Right lobe of liver (tissue), 6 donors: ENCODE measurements around the gene AP5Z1. TPM values are rescaled to one million over a fixed set of nuclear protein-coding genes. Genes with fewer than 3 reads are reported as not detected.
A peak's percentile ranks its signal among the peaks of the same experiment; 100 is the strongest.

Source experiments
- ATAC-seq, 4 donors: fragments of 200-7000 bp; cut with Tn5 transposase; one replicate each; pipeline ENCODE4 v1.9.1; 2020; ENCODE audit warnings: mild to moderate bottlenecking in 4 of 4, moderate library complexity in 4 of 4
- DNase-seq, 3 donors: peaks; one replicate each; pipeline ENCODE4 v3.0.0-alpha.2; 2020
- H3K27ac ChIP-seq, 3 donors: fragments of 200-600 bp; one replicate each; pipeline ENCODE4 v1.8.0; 2022
- H3K27me3 ChIP-seq, 2 donors: fragments of 200-600 bp; one replicate each; pipeline ENCODE4 v1.8.0; 2022
- H3K36me3 ChIP-seq, 4 donors: fragments of 200-600 bp; sonication (generic) in 1 of 4; one replicate each; pipeline versions ENCODE4 v1.5.1 to v1.8.0; 2017 to 2022; ENCODE audit warnings: control low read depth in 1 of 4
- H3K4me1 ChIP-seq, 4 donors: fragments of 200-600 bp; sonication (generic) in 1 of 4; one replicate each; pipeline versions ENCODE4 v1.5.1 to v1.8.0; 2017 to 2022; ENCODE audit warnings: control low read depth in 1 of 4
- H3K4me3 ChIP-seq, 3 donors: fragments of 200-600 bp; one replicate each; pipeline ENCODE4 v1.8.0; 2022
- H3K9me3 ChIP-seq, 4 donors: fragments of 200-600 bp; sonication (generic) in 1 of 4; one replicate each; pipeline versions ENCODE4 v1.5.1 to v1.8.0; 2017 to 2022; ENCODE audit warnings: control low read depth in 1 of 4
- CTCF ChIP-seq, 4 donors: fragments of 200-600 bp in 3 of 4; fragments of 450-650 bp in 1 of 4; IDR thresholded peaks; one replicate each; pipeline versions ENCODE4 v1.5.1 to v1.8.0; 2016 to 2022; ENCODE audit warnings: antibody characterized with exemption in 4 of 4, mild to moderate bottlenecking in 2 of 4
- POLR2A ChIP-seq: fragments of 450-650 bp; IDR thresholded peaks from one replicate; pipeline ENCODE4 v1.6.1; 2017; ENCODE audit warnings: antibody characterized with exemption, mild to moderate bottlenecking
- WGBS: methylation state at CpG from one replicate; pipeline ENCODE4 v1.1.6; 2018; ENCODE audit warnings: low coverage, low lambda C conversion rate; ENCODE audit not compliant: insufficient coverage; ENCODE audit errors: missing lambda C conversion rate; 5-methylcytosine and 5-hydroxymethylcytosine counted together
- intact Hi-C, 2 donors: fragments of 100-400 bp; cut with DNase I; formaldehyde crosslinking; loops; one replicate each; pipeline versions ENCODE4 v1.11.2 to v1.14.1; 2022
- total RNA-seq, 6 experiments: library from RNA; depleted of rRNA in 2 of 6; stranded (reverse); fragments of >200 nt in 2 of 6; fragmentation: NEBNext Ultra II Directional in 3 of 6; extraction: Animal tissue kit (Norgen Biotek cat#: 25700) in 3 of 6; gene quantifications; one replicate each; pipeline versions ENCODE4 v1.1.0 to v1.2.4, GENCODE V29; 2016 to 2023
- donor health status: DM: no; HTN: yes; CAD: no.
- donor health status: DM: no; HTN: no; CAD: no.
- donor health status: DM: no; HTN: no; CAD: no.
- donor health status: DM: no; HTN: yes; CAD: no.
- donor health status: DM: no; HTN: yes; CAD: no.

AP5Z1 gene
- total RNA-seq, 6 experiments from 2014 or later = 9.7 to 23.6 (median 14.2) TPM

DNA sequence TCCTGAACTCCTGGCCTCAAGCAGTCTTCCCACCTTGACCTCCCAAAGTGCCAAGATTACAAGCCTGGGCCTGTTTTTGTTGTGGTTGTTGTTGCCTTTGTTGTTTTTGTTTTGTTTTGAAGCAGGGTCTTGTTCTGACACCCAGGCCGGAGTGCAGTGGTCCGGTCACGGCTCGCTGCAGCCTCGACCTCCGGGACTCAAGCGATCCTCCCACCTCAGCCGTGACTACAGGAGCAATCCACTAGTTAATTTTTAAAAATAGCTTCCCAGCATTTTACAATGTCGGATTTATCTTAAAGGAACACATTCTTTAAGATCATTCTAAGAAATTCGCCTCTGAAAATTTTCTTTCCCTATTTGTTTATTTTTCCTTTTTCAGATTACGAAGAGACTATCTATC, 27.7 kb upstream of the AP5Z1 start:
- no peaks in the 10 kb centered on the region for H3K9me3 ChIP-seq
- ATAC-seq (no peak), DNase-seq (no peak)
- peak overlapping the region in 2 of 3 donors; percentile 81 to 85 for H3K27ac ChIP-seq
- H3K27me3 ChIP-seq = no peaks in the 10 kb centered on the region
- H3K4me3 ChIP-seq = no peak overlapping the region
- peaks cover 0 to 23% (median 12%) of the 10 kb centered on the region in 4 donors for H3K4me1 ChIP-seq
- no peaks in the 10 kb centered on the region for H3K36me3 ChIP-seq
- intact Hi-C loops = no loop called here
- 67% methylated on average over 4 of the region's 11 CpGs for WGBS
- TF ChIP-seq POLR2A = no peak
- no peak for TF ChIP-seq CTCF (IDR thresholded peaks at IDR 0.05)

DNA sequence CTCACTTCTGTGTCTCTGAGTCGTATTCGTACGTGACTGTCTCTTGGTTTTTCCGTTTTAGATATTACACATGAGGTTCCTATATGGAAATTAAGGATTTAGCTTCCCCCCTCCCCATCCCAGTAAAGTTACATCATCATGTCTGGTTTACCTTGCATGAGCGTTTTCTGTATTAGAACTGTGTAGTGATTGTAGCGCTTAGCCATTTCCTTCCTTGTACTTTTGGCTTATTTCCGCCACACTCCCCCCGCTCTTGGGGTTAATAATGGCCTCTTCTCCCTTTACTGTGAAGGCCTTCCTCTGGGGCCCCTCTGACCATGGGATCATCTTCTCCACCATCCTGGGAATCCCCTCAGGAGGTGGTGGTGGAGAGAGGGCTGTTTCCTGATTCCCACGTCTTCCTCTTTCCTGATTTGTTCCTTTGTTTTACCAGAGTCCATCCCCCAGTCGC, 27.2 kb upstream of the AP5Z1 start:
- TF ChIP-seq POLR2A = no peak
- Histone ChIP-seq H3K9me3 (no peaks in the 10 kb centered on the region), H3K27me3 (no peaks in the 10 kb centered on the region), H3K4me1 (peaks cover 0 to 23% (median 12%) of the 10 kb centered on the region in 4 donors), H3K27ac (peak overlapping the region in 1 of 3 donors; percentile 85), H3K4me3 (no peak overlapping the region), H3K36me3 (no peaks in the 10 kb centered on the region)
- 62% methylated on average over 8 of the region's 10 CpGs for WGBS
- no peak for DNase-seq
- no peak for ATAC-seq
- intact Hi-C loops = no loop called here

DNA sequence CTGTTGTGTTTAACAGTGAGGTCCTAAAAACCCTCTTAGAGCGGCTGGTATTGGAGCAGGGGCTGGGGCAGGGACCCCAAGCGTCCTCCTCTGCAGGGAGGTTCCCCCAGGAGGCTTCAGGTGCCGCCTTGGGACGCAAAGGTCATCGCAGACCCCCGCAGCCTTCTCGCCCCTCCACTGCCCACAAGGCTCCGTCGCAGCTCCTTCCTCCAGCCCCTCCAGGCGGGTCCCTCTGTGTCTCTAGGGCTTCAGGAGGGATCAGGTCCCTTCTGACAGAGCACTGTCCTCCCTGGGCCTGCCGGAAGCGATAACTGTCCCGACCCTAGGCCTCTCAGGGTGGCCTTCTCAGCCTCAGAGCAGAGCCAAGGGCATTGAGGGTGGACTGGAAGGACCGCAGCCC, 26.1 kb upstream of the AP5Z1 start:
- H3K27me3 ChIP-seq = no peaks in the 10 kb centered on the region
- 84% methylated on average over 8 of the region's 14 CpGs for WGBS
- no peaks in the 10 kb centered on the region for H3K9me3 ChIP-seq
- H3K4me1 ChIP-seq = peaks cover 0 to 19% (median 9%) of the 10 kb centered on the region in 4 donors
- no peak overlapping the region for H3K4me3 ChIP-seq
- H3K36me3 ChIP-seq = peaks cover 0 to 2% (median 1%) of the 10 kb centered on the region in 4 donors
- TF ChIP-seq CTCF (IDR thresholded peaks at IDR 0.05) = no peak
- DNase-seq = no peak
- intact Hi-C loops = no loop called here
- ATAC-seq = no peak
- H3K27ac ChIP-seq = no peak overlapping the region

- no peak for TF ChIP-seq POLR2A
- TF ChIP-seq CTCF (IDR thresholded peaks at IDR 0.05) = no peak
- Histone ChIP-seq H3K27ac (no peak overlapping the region), H3K27me3 (no peaks in the 10 kb centered on the region), H3K4me3 (no peak overlapping the region), H3K4me1 (peaks cover 0 to 14% (median 7%) of the 10 kb centered on the region in 4 donors), H3K9me3 (no peaks in the 10 kb centered on the region), H3K36me3 (peaks cover 0 to 7% (median 3%) of the 10 kb centered on the region in 4 donors)
- intact Hi-C loops = loop anchor here in 1 of 2 donors (5.0 to 10.0 kb wide), 2 partner anchors 67 to 135 kb away; partner anchors contain the start of gene FOXK1
- no peak for ATAC-seq
- 72% methylated on average over 2 of the region's 15 CpGs for WGBS
- DNase-seq = no peak
These were observed 25.6 kb upstream of the AP5Z1 start for GRCh38 chr7:4749798-4750197.

DNA sequence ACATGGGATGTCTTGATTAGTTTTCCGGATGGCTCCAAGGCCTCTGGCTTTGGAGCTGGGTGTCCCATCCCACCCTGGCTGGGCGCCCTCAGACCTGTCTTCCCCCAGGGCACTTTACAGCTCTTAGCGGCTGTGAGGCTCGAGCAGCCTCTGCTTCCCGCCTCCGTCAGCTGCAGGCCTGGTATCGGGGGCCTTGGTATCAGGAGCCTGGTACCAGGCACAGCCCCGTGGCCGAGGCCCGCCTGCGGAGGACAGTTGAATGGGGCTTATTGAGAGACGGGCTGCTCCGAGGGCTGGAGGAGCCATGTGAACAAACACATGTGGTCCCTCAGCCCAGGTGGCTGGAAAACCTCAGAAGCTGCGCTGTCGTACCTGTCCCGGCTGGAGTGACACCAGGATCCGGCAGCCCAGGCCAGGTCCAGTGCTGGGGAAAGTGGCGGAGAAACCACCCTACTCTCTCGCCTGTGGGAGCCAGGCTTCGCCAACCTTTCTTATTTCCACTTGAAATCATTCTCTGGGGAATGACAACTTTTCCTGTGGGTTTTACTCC, 23.9 kb upstream of the AP5Z1 start:
- ATAC-seq = no peak
- TF ChIP-seq CTCF (IDR thresholded peaks at IDR 0.05) = no peak
- WGBS = 93% methylated on average over 3 of the region's 20 CpGs
- Histone ChIP-seq H3K4me1 (peaks cover 0 to 3% (median 1%) of the 10 kb centered on the region in 4 donors), H3K27ac (no peak overlapping the region), H3K4me3 (no peak overlapping the region), H3K27me3 (no peaks in the 10 kb centered on the region), H3K36me3 (peaks cover 0 to 23% (median 7%) of the 10 kb centered on the region in 4 donors), H3K9me3 (no peaks in the 10 kb centered on the region)
- no peak for DNase-seq
- intact Hi-C loops = loop anchor here in 1 of 2 donors (5.0 to 10.0 kb wide), 2 partner anchors 69 to 137 kb away; partner anchors contain the start of gene FOXK1
